Lower leg skin (tissue), 4 donors: ENCODE results near the gene UXT. TPM values are rescaled to one million over a fixed set of nuclear protein-coding genes. Genes with fewer than 3 reads are reported as not detected.
"Not testable (repeated sequence)": the region's sequence is repeated elsewhere in the genome, so short reads cannot be mapped to it uniquely, and the experiment has no call there.

Experiments used
- DNase-seq, 2 donors: peaks; one replicate each; pipeline ENCODE4 v3.0.0-alpha.2; 2019; ENCODE audit warnings: low spot score in 2 of 2
- H3K4me3 ChIP-seq: fragments of 200-600 bp; sonication (generic); 2 replicates; pipeline ENCODE4 v1.5.1; 2017; ENCODE audit warnings: mild to moderate bottlenecking, low read depth; ENCODE audit not compliant: poor library complexity, severe bottlenecking
- POLR2A ChIP-seq, 2 donors: fragments of 450-650 bp; IDR thresholded peaks; one replicate each; pipeline ENCODE4 v1.6.1; 2016 to 2017; ENCODE audit warnings: antibody characterized with exemption in 2 of 2, mild to moderate bottlenecking in 1 of 2, moderate library complexity in 1 of 2
- WGBS, 2 donors: methylation state at CpG; one replicate each; pipeline ENCODE4 v1.1.5; 2018; 5-methylcytosine and 5-hydroxymethylcytosine counted together
- intact Hi-C: fragments of 100-400 bp; cut with DNase I; formaldehyde crosslinking; loops from one replicate; pipeline ENCODE4 v1.15.0; 2023; ENCODE audit warnings: low total_unique reads
- total RNA-seq, 4 donors: library from RNA; depleted of rRNA; stranded (reverse); fragments of >200 nt; gene quantifications; one replicate each; pipeline ENCODE4 v1.1.0, GENCODE V29; 2016
- TF ChIP-seq, protein P1 (sequence below), 3 donors: fragments of 450-650 bp; IDR thresholded peaks; one replicate each; pipeline ENCODE4 v1.5.1; 2016; ENCODE audit warnings: antibody characterized with exemption in 3 of 3, mild to moderate bottlenecking in 3 of 3, moderate library complexity in 2 of 3

Gene UXT
- total RNA-seq, 4 donors from 2014 or later = 95.7 to 190 (median 125) TPM

DNA sequence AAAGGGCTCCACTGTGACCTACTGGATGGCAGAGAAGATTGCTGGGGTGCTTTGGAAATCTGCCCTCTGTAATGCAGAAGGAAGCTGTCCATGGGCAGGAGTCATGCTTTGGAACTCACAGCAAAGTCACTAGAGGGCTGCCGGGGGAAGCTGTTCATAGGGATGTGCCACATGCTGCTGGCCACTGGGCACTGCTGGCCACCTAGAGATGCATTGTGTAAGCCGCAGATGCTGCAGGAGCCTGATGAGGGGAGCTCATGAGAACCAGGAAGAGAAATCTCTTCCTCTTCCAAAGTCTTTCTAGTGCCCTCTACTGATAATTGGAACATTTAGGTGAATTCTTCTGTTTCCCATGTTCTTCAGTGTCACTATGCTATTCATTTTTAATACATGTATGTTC lies 31.2 kb upstream of the UXT start:
- 50 to 52% methylated on average over 2 of the region's 2 CpGs for WGBS, 2 donors
- no peak for DNase-seq
- TF ChIP-seq, protein P1, sequence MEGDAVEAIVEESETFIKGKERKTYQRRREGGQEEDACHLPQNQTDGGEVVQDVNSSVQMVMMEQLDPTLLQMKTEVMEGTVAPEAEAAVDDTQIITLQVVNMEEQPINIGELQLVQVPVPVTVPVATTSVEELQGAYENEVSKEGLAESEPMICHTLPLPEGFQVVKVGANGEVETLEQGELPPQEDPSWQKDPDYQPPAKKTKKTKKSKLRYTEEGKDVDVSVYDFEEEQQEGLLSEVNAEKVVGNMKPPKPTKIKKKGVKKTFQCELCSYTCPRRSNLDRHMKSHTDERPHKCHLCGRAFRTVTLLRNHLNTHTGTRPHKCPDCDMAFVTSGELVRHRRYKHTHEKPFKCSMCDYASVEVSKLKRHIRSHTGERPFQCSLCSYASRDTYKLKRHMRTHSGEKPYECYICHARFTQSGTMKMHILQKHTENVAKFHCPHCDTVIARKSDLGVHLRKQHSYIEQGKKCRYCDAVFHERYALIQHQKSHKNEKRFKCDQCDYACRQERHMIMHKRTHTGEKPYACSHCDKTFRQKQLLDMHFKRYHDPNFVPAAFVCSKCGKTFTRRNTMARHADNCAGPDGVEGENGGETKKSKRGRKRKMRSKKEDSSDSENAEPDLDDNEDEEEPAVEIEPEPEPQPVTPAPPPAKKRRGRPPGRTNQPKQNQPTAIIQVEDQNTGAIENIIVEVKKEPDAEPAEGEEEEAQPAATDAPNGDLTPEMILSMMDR (IDR thresholded peaks at IDR 0.05) = no peak
- no peak for TF ChIP-seq POLR2A (IDR thresholded peaks at IDR 0.05)
- intact Hi-C loops = no loop called here
- no peak overlapping the region for H3K4me3 ChIP-seq

DNA sequence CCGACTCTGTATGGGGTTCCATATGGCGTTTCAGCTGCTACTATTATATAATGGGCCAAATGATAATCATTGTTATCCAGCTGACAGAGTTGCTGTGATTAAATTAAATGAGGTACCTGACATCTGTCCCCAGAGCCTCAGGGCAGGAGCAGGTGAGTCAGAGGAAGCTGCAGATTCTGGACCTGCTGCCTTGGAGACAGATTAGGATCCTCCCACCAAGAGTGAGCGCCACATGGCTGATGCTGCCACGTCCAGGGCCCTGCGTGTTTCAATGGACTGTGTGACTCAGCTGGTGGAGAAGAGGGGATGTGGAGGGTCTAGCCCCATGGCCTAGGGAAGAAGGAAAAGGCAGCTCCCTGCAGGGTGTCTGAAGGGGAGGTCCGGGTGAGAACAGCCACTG lies 28.3 kb upstream of the UXT start:
- DNase-seq = no peak
- 53 to 64% methylated on average over 3 to 6 of the region's 6 CpGs for WGBS, 2 donors
- no peak overlapping the region for H3K4me3 ChIP-seq
- intact Hi-C loops = no loop called here
- TF ChIP-seq, protein P1 (IDR thresholded peaks at IDR 0.05) = no peak
- TF ChIP-seq POLR2A (IDR thresholded peaks at IDR 0.05) = no peak

DNA sequence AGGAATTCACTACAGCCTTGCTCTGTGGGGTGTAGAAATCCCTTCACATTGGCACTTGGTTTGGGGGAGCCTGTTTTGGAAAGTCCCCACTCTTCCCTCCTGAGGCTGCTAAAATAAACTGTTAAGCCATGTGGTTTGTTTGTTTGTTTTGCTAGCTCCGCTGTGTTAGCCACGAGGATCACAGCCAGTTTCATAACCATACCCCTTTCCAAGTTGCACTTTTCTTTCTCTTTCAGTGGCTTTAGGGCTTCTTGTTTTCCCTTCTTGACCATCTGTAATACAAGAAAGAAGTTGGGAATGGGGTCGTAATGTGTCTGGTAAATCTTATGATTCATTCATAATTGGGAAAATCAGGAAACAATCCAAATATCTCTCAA lies 24.8 kb upstream of the UXT start:
- no peak overlapping the region for H3K4me3 ChIP-seq
- WGBS, 2 donors = 56 to 67% methylated on average over 3 of the region's 3 CpGs
- intact Hi-C loops = no loop called here
- DNase-seq = no peak
- TF ChIP-seq POLR2A (IDR thresholded peaks at IDR 0.05) = no peak
- TF ChIP-seq, protein P1 (IDR thresholded peaks at IDR 0.05) = no peak

DNA sequence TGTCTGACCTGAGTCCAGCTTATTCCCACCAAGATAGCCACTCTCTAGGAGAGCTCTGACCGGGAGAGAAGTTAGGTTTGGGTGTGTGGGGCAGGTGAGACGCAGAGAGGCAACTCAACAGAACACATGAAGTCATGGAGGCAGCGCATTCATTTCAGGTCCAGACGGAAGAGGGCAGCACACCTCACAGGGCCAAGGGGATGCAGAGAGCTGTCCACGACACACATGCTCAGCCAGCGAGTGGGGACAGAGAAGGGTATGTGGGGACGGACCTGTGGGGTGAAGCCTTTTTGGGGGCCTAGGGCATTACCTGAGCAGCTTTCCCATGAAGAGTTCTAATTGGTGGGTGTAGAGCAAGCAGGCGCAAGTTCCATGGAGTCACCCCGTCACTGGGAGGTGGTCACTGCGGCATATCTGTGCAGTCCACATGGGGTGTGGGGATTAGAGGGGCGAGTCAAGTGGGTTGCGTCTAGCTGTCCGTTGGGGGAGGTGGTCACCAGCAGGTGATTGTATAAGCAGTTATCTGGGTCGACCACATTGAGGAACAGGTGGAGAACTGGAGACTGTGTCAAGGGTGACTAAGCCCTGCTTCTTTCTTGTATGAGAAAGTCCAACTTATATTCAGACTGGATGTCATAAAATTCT lies 24.3 kb upstream of the UXT start:
- intact Hi-C loops = no loop called here
- DNase-seq = no peak
- TF ChIP-seq POLR2A (IDR thresholded peaks at IDR 0.05) = no peak
- TF ChIP-seq, protein P1 (IDR thresholded peaks at IDR 0.05) = no peak
- H3K4me3 ChIP-seq = no peak overlapping the region
- 79 to 83% methylated on average over 13 to 14 of the region's 14 CpGs for WGBS, 2 donors

DNA sequence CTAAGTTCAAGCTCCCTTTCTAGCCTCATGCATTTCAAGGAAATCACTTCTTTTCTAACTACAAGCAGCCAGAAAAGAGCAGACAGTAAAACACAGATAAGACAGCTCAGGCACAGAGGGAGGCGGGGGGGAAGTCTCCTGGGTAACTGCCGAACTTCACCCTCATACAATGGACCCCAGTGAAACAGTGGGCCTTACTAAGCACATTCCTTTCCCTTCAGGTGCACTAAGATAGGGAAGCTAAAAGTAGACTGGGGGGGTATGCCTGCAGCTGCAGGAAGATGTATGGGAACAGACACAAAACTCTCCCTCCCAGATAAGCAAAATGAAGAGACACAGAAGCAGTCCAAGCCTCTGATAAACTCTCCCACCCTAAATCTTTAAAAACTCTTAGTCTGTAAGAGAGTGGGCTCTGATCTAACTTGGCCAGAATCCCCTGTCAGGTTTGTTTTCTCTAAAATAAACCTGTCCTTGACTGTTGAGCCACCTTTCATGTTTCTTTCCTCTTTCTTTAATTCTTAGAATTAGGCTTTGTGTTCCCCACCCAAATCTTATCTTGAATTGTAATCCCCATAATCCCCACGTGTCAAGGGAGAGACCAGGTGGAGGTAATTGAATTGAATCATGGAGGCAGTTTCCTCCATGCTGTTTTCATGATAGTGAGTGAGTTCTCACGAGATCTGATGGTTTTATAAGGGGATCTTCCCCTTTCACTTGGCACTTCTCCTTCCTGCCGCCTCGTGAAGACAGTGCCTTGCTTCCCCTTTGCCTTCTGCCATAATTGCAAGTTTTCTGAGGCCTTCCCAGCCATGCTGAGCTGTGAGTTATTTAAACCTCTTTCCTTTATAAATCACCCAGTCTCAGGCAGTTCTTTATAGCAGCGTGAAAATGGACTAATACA lies 17.2 kb upstream of the UXT start:
- DNase-seq, H3K4me3 ChIP-seq, intact Hi-C loops: not testable (repeated sequence)
- WGBS, 2 donors = 67 to 73% methylated on average over 7 of the region's 7 CpGs

DNA sequence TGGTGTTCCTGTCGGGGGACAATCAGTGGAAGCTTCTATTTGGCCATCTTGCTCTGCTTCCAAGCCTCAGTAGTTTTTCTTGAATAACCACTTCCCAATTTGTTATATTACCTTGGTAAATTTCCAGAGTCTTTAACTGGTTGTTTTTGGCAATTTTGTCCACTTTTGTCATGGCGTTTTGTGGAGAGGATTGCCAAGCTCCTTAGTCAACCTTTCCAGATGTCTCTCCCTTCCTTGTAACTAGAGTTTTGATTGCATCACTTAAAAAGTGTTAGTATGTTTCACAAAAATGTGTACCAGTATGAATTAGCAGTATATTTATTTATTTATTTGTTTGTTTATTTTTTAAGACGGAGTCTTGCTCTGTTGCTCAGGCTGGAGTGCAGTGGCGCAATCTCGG lies 15.8 kb upstream of the UXT start:
- intact Hi-C loops = no loop called here
- no peak overlapping the region for H3K4me3 ChIP-seq
- TF ChIP-seq, protein P1 (IDR thresholded peaks at IDR 0.05) = no peak
- no peak for TF ChIP-seq POLR2A (IDR thresholded peaks at IDR 0.05)
- WGBS, 2 donors = 75 to 82% methylated on average over 5 of the region's 5 CpGs
- DNase-seq = no peak

DNA sequence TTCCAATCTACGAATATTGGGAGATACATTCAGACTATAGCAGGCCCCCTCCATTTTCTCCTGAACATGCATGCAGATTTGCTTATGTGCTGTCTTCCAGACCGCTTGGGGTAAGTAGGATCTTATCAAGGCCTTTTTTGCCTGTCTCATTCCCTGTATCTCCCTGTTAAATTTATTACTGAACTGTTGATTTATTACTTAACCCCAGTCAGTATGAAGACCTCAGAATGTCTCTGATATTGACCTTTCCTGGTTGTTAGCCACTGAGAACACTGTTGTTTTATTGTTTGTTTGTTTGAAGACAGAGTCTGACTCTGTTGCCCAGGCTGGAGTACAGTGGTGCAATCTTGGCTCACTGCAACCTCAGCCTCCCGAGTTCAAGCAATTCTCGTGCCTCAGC lies 6.8 kb upstream of the UXT start:
- DNase-seq, intact Hi-C loops, H3K4me3 ChIP-seq: not testable (repeated sequence)
- 75 to 95% methylated on average over 4 of the region's 4 CpGs for WGBS, 2 donors
